Lower leg skin (tissue), 4 donors: ENCODE results near the gene B3GLCT. TPM values are rescaled to one million over a fixed set of nuclear protein-coding genes. Genes with fewer than 3 reads are reported as not detected.

Experiments used
- DNase-seq, 2 donors: peaks; one replicate each; pipeline ENCODE4 v3.0.0-alpha.2; 2019; ENCODE audit warnings: low spot score in 2 of 2
- H3K4me3 ChIP-seq: fragments of 200-600 bp; sonication (generic); 2 replicates; pipeline ENCODE4 v1.5.1; 2017; ENCODE audit warnings: mild to moderate bottlenecking, low read depth; ENCODE audit not compliant: poor library complexity, severe bottlenecking
- POLR2A ChIP-seq, 2 donors: fragments of 450-650 bp; IDR thresholded peaks; one replicate each; pipeline ENCODE4 v1.6.1; 2016 to 2017; ENCODE audit warnings: antibody characterized with exemption in 2 of 2, mild to moderate bottlenecking in 1 of 2, moderate library complexity in 1 of 2
- WGBS, 2 donors: methylation state at CpG; one replicate each; pipeline ENCODE4 v1.1.5; 2018; 5-methylcytosine and 5-hydroxymethylcytosine counted together
- intact Hi-C: fragments of 100-400 bp; cut with DNase I; formaldehyde crosslinking; loops from one replicate; pipeline ENCODE4 v1.15.0; 2023; ENCODE audit warnings: low total_unique reads
- total RNA-seq, 4 donors: library from RNA; depleted of rRNA; stranded (reverse); fragments of >200 nt; gene quantifications; one replicate each; pipeline ENCODE4 v1.1.0, GENCODE V29; 2016
- TF ChIP-seq, protein P1 (sequence below), 3 donors: fragments of 450-650 bp; IDR thresholded peaks; one replicate each; pipeline ENCODE4 v1.5.1; 2016; ENCODE audit warnings: antibody characterized with exemption in 3 of 3, mild to moderate bottlenecking in 3 of 3, moderate library complexity in 2 of 3

B3GLCT gene
- total RNA-seq, 4 donors from 2014 or later: 3.2 to 9.1 (median 6.2) TPM

- 76 to 77% methylated on average over 4 of the region's 4 CpGs for WGBS, 2 donors
- no peak overlapping the region for H3K4me3 ChIP-seq
- no peak for DNase-seq
- intact Hi-C loops: loop anchor here (5.0 kb wide), 1 partner anchor 1657 kb away; no protein-coding TSS in a partner anchor
- TF ChIP-seq, protein P1, sequence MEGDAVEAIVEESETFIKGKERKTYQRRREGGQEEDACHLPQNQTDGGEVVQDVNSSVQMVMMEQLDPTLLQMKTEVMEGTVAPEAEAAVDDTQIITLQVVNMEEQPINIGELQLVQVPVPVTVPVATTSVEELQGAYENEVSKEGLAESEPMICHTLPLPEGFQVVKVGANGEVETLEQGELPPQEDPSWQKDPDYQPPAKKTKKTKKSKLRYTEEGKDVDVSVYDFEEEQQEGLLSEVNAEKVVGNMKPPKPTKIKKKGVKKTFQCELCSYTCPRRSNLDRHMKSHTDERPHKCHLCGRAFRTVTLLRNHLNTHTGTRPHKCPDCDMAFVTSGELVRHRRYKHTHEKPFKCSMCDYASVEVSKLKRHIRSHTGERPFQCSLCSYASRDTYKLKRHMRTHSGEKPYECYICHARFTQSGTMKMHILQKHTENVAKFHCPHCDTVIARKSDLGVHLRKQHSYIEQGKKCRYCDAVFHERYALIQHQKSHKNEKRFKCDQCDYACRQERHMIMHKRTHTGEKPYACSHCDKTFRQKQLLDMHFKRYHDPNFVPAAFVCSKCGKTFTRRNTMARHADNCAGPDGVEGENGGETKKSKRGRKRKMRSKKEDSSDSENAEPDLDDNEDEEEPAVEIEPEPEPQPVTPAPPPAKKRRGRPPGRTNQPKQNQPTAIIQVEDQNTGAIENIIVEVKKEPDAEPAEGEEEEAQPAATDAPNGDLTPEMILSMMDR (IDR thresholded peaks at IDR 0.05): no peak
- TF ChIP-seq POLR2A (IDR thresholded peaks at IDR 0.05): no peak
Observed at GRCh38 chr13:31219909-31220598, 20.3 kb downstream of the B3GLCT start.

- DNase-seq: no peak
- no peak for TF ChIP-seq POLR2A (IDR thresholded peaks at IDR 0.05)
- TF ChIP-seq, protein P1 (IDR thresholded peaks at IDR 0.05): no peak
- no peak overlapping the region for H3K4me3 ChIP-seq
- 77 to 95% methylated on average over 3 of the region's 3 CpGs for WGBS, 2 donors
- intact Hi-C loops: no loop called here
Observed at GRCh38 chr13:31221057-31221456, 21.3 kb downstream of the B3GLCT start.

DNA sequence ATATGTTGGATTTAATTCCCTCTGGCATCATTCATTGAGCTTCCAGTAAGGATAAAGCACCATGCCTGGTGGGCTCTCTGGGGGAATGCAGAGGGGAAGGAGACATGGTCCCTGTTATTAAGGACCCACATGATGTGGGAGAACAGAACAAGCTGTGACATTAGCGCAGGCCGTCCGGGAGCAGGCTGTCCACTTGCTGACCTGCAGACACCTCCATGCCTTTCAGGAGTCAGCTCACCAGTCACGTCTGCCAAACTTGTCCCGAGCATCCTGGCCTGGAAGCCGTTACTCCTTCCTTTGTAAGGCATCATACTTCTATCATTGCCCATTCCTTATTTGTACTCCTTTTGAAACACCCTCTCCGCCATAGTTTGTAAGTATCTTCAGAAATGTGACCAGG lies 23.4 kb downstream of the B3GLCT start:
- intact Hi-C loops: no loop called here
- 96 to 98% methylated on average over 7 of the region's 7 CpGs for WGBS, 2 donors
- DNase-seq: no peak
- TF ChIP-seq, protein P1 (IDR thresholded peaks at IDR 0.05): no peak
- TF ChIP-seq POLR2A (IDR thresholded peaks at IDR 0.05): no peak
- no peak overlapping the region for H3K4me3 ChIP-seq

DNA sequence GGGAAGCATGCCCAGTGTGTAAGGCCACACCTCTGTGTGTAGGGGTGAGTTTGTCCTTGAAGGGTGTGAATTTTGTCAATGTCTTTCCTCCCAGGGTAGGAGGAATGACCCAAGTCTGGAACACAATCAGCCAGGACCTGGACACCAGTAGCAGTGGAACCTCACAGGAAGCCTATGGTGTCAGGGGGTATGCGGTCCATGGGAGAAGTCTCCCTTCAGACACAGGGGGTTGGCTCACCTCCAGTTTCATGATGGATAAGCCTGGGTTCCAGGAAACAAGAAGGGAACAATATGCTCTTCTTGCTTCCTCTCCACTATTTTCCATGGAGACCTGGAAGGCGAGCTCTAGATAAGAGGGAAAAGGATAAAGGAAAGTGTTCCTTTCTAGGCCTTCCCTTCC lies 23.9 kb downstream of the B3GLCT start:
- intact Hi-C loops: no loop called here
- DNase-seq: no peak
- 95 to 96% methylated on average over 2 of the region's 2 CpGs for WGBS, 2 donors
- TF ChIP-seq POLR2A (IDR thresholded peaks at IDR 0.05): no peak
- TF ChIP-seq, protein P1 (IDR thresholded peaks at IDR 0.05): no peak
- H3K4me3 ChIP-seq: no peak overlapping the region

DNA sequence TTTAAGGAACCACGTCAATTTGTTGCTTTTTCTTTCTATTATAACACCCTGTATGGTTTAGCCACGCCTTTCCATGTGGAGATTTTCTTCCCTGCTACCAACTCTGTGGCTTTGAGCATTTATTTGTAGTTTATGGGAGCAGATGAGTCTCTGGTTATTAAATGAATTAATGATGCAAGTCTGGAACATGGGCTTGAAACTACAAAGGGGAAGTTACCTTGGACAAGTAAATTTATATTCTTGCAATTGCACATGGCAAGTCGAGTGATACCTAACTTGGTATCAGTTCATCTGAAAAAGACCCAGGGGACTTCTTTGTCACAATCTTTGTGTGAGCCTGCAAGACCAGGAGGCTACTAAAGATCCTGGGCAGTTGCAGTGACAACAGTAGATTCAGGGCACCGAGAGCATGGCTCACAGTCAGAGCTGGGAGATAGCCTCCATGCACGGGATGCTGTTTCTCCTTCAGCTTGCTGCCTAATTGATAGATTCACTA lies 24.4 kb downstream of the B3GLCT start:
- TF ChIP-seq, protein P1 (IDR thresholded peaks at IDR 0.05): no peak
- TF ChIP-seq POLR2A (IDR thresholded peaks at IDR 0.05): no peak
- DNase-seq: no peak
- 94 to 97% methylated on average over 5 of the region's 5 CpGs for WGBS, 2 donors
- intact Hi-C loops: no loop called here
- H3K4me3 ChIP-seq: no peak overlapping the region
